Measurements from ENCODE around the gene R3HDM1. TPM values are rescaled to one million over a fixed set of nuclear protein-coding genes. Genes with fewer than 3 reads are reported as not detected.

Gene R3HDM1
- total and polyA plus RNA-seq, 11 donors: 5.7 to 24.3 (median 17.0) TPM

- intact Hi-C loops (cut with DNase I): loop anchor here in 1 of 10 donors (10.0 kb wide), 1 partner anchor 116 kb away; no protein-coding TSS in a partner anchor
- ATAC-seq (no peak), DNase-seq (no peak)
- H3K4me3 ChIP-seq: no peak overlapping the region
- 72 to 86% (median 78%) methylated on average over 2 of the region's 2 CpGs for WGBS, 4 donors
- TF ChIP-seq, protein P1, sequence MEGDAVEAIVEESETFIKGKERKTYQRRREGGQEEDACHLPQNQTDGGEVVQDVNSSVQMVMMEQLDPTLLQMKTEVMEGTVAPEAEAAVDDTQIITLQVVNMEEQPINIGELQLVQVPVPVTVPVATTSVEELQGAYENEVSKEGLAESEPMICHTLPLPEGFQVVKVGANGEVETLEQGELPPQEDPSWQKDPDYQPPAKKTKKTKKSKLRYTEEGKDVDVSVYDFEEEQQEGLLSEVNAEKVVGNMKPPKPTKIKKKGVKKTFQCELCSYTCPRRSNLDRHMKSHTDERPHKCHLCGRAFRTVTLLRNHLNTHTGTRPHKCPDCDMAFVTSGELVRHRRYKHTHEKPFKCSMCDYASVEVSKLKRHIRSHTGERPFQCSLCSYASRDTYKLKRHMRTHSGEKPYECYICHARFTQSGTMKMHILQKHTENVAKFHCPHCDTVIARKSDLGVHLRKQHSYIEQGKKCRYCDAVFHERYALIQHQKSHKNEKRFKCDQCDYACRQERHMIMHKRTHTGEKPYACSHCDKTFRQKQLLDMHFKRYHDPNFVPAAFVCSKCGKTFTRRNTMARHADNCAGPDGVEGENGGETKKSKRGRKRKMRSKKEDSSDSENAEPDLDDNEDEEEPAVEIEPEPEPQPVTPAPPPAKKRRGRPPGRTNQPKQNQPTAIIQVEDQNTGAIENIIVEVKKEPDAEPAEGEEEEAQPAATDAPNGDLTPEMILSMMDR (IDR thresholded peaks at IDR 0.05): no peak
- no peak for TF ChIP-seq POLR2A (IDR thresholded peaks at IDR 0.05)
- H3K9me3 ChIP-seq: peaks cover 0 to 17% (median 4%) of the 10 kb centered on the region in 12 donors
- H3K27ac ChIP-seq: no peak overlapping the region
- peaks cover 0 to 4% (median 0%) of the 10 kb centered on the region in 9 donors for H3K36me3 ChIP-seq
- peaks cover 0 to 2% (median 0%) of the 10 kb centered on the region in 12 donors for H3K4me1 ChIP-seq
- no peaks in the 10 kb centered on the region for H3K27me3 ChIP-seq
These were observed 59.5 kb downstream of the R3HDM1 start for GRCh38 chr2:135590619-135591260.

DNA sequence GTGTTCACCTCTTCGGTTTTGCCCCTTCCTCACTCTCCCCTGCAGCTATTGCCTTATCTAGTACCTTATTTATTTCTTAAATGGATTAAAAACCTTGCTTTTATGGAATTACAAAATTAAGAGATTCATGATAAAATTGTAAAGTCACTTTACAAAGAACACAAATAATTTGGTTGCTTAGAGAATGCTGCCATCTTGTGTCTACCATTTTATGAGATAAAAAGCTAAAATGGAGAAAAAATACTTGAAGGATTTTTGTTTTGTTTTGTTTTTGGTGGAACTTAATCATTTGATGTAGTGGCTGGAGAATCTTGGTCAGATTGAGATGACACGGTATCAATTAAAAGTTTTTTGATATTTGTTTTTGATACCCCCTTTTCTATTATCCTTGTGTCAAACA, 69.6 kb downstream of the R3HDM1 start:
- intact Hi-C loops (cut with DNase I): loop anchor here in 2 of 10 donors (10.0 kb wide), 1 partner anchor 596 kb away; no protein-coding TSS in a partner anchor
- H3K4me3 ChIP-seq: no peak overlapping the region
- 81 to 97% (median 91%) methylated on average over 2 of the region's 2 CpGs for WGBS, 4 donors
- no peaks in the 10 kb centered on the region for H3K27me3 ChIP-seq
- ATAC-seq (no peak), DNase-seq (no peak)
- no peak overlapping the region for H3K27ac ChIP-seq
- peaks cover 0 to 37% (median 33%) of the 10 kb centered on the region in 9 donors for H3K36me3 ChIP-seq
- no peaks in the 10 kb centered on the region for H3K4me1 ChIP-seq
- no peak for TF ChIP-seq POLR2A (IDR thresholded peaks at IDR 0.05)
- TF ChIP-seq, protein P1 (IDR thresholded peaks at IDR 0.05): peak in 9 of 12 donors; percentile 10 to 47 (median 25)
- no peaks in the 10 kb centered on the region for H3K9me3 ChIP-seq

- H3K9me3 ChIP-seq: no peaks in the 10 kb centered on the region
- DNase-seq: no peak
- H3K27me3 ChIP-seq: no peaks in the 10 kb centered on the region
- H3K27ac ChIP-seq: no peak overlapping the region
- H3K4me3 ChIP-seq: no peak overlapping the region
- H3K4me1 ChIP-seq: no peaks in the 10 kb centered on the region
- TF ChIP-seq POLR2A (IDR thresholded peaks at IDR 0.05): no peak
- TF ChIP-seq, protein P1 (IDR thresholded peaks at IDR 0.05): no peak
- 85 to 92% (median 89%) methylated on average over 7 of the region's 7 CpGs for WGBS, 4 donors
- intact Hi-C loops (cut with DNase I): loop anchor here in 2 of 10 donors (10.0 kb wide), 1 partner anchor 599 kb away; no protein-coding TSS in a partner anchor
- peaks cover 0 to 41% (median 38%) of the 10 kb centered on the region in 9 donors for H3K36me3 ChIP-seq
- ATAC-seq: no peak
These were observed 72.3 kb downstream of the R3HDM1 start for GRCh38 chr2:135603543-135603942.

- intact Hi-C loops (cut with DNase I): loop anchor here in 2 of 10 donors (10.0 kb wide), 1 partner anchor 603 kb away; no protein-coding TSS in a partner anchor
- H3K4me3 ChIP-seq: no peak overlapping the region
- H3K36me3 ChIP-seq: peaks cover 0 to 46% (median 35%) of the 10 kb centered on the region in 9 donors
- H3K27ac ChIP-seq: no peak overlapping the region
- ATAC-seq (no peak), DNase-seq (no peak)
- H3K27me3 ChIP-seq: no peaks in the 10 kb centered on the region
- TF ChIP-seq, protein P1 (IDR thresholded peaks at IDR 0.05): no peak
- TF ChIP-seq POLR2A (IDR thresholded peaks at IDR 0.05): no peak
- H3K4me1 ChIP-seq: no peaks in the 10 kb centered on the region
- WGBS, 4 donors: 86 to 96% (median 91%) methylated on average over 2 of the region's 2 CpGs
- no peaks in the 10 kb centered on the region for H3K9me3 ChIP-seq
These were observed 76.3 kb downstream of the R3HDM1 start for GRCh38 chr2:135607561-135607960.

Measured in heart left ventricle (tissue), 16 donors.